NCI-H69 (cell line): ENCODE data around the gene SPOP.
A peak's percentile ranks its signal among the peaks of the same experiment; 100 is the strongest.
"Not testable (repeated sequence)": the region's sequence is repeated elsewhere in the genome, so short reads cannot be mapped to it uniquely, and the experiment has no call there.

Experiments used
- DNase-seq: peaks from one replicate; lab custom pipeline; 2025; lab: John Stamatoyannopoulos, UW

SPOP gene

GRCh38 chr17:49647256-49647585, 30.7 kb downstream of the SPOP start:
- no peak for DNase-seq

DNA sequence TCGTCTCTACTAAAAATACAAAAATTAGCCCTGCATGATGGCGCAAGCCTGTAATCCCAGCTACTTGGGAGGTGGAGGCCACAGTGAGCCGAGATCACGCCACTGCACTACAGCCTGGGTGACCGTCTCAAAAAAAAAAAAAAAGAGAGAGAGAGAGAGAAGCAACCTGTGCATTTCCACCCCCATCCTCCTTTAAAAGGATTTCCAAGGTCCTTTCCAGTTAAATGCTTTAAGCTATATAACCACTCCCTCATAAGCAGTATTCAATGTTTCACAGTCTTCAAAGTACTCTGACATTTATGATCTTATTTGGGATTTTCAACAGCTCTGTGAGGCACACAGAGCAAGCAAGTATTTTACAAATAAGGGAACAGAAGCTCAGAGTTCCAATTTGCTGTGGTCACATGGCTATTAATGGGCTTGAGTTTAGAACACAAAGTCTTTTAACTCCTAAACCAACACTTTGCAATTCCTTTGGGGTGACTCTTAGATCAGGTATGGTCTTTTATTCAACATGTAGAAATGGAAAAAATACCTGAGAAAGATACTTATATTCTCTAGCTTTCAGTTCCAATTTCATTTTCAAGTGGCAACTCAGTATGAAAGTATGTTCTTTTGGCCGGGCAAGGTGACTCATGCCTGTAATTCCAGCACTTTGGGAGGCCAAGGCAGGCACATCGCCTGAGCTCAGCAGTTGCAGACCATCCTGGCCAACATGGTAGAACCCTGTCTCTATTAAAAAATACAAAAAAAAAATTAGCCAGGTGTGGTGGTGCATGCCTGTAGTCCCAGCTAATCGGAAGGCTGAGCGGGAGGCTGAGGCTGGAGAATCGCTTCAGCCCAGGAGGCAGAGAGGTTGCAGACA, 31.3 kb downstream of the SPOP start:
- no peak for DNase-seq

- not testable (repeated sequence) for DNase-seq
These were observed 31.9 kb downstream of the SPOP start for GRCh38 chr17:49646056-49646390.

- DNase-seq = no peak
These were observed 32.2 kb downstream of the SPOP start for GRCh38 chr17:49645654-49646053.

- DNase-seq = no peak
These were observed 37.3 kb downstream of the SPOP start for GRCh38 chr17:49640556-49640955.

DNA sequence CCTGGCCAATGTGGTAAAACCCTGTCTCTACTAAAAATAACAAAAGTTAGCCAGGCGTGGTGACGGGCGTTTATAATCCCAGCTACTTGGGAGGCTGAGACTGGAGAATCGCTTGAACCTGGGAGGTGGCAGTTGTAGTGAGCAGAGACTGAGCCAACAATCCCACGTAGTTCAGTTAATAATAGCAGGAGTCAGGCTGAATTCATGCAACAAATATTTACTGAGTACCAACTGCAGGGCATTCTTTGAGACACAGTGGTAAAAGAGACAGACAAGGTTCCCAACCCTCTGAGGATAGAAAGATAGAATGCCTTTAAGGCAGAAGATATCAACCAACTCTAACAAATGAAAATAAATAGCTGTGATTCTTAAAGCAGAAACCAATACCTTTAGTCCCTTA, 39.1 kb downstream of the SPOP start:
- no peak for DNase-seq

DNA sequence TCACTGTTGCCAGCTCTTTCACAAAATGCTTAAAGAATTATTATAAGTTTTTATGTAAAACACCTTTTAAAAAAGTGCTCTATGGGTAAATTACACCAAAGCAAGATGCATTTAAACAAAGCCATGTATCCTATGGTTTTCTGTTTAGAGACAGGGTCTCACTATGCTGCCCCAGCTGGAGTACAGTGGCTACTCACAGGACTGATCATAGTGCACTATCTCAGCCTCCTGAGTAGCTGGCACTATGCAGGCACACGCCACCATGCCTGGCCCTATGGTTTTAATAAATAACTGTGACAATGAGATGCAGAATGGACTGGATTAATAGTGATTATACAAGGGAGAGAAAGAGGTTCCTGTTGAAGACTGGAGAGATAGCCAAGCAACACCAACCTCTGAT, 40.2 kb downstream of the SPOP start:
- DNase-seq = no peak

GRCh38 chr17:49637050-49637449, 40.8 kb downstream of the SPOP start:
- no peak for DNase-seq

GRCh38 chr17:49635121-49635520, 42.8 kb downstream of the SPOP start:
- no peak for DNase-seq

- no peak for DNase-seq
These were observed 43.4 kb downstream of the SPOP start for GRCh38 chr17:49634485-49634860.

GRCh38 chr17:49633762-49634484, 44.0 kb downstream of the SPOP start:
- DNase-seq = peak; percentile 36

- DNase-seq = no peak
These were observed 44.6 kb downstream of the SPOP start for GRCh38 chr17:49633250-49633649.

GRCh38 chr17:49632201-49632600, 45.7 kb downstream of the SPOP start:
- DNase-seq = no peak

DNA sequence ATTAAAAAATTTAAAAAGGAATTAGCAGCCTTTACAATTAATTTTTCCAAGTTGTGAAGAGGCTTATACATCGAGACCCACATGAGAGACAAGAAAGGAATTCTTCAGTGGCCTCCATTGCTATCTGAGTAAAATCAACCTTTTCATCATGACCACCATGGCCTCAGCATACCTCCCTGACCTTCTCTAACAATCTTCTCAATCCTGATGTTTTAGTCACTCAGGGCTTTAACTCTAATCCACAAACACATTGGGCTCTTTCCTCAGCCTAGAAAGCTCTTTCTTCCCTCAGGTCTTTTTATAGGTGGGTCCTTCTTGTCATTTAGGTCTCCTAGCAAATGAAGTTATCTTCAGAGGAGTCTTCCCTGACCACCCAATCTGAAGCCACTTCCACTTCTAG, 46.4 kb downstream of the SPOP start:
- no peak for DNase-seq

DNA sequence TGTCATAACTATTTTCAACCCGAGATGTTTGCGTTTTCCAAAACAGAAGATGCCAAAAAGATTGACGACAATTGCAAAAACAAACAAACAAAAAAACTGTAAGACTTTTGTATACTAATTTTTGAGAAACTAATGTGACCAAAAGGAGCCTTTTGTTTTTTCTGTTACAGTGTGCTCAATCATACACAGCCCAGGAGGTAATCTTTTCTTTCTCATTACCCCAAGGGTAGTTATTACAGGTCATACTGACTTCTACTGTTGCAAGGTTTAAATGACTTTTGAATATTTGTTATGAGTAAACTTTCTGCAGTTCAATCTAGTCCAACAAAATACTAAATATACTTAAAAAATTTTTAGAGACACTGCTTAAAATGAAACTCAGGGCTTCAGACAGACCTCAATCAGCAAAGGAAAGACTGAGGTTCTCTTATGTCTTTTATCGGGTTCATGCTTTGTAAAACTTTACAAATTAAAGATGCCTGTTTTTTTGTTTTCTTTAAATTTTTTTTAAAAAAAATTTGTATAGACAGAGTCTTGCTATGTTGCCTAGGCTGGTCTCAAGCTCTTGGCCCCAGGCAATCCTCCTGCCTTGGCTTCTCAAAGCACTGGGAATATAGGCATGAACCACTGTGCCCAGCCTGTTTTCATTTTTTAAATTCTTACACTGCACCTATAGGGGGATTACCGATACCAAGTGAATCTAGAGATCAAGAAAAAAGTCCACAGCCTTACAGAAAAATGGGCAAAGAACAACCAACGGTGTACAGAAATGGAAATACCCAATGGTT, 47.6 kb downstream of the SPOP start:
- no peak for DNase-seq

GRCh38 chr17:49629447-49629846, 48.5 kb downstream of the SPOP start:
- no peak for DNase-seq

DNA sequence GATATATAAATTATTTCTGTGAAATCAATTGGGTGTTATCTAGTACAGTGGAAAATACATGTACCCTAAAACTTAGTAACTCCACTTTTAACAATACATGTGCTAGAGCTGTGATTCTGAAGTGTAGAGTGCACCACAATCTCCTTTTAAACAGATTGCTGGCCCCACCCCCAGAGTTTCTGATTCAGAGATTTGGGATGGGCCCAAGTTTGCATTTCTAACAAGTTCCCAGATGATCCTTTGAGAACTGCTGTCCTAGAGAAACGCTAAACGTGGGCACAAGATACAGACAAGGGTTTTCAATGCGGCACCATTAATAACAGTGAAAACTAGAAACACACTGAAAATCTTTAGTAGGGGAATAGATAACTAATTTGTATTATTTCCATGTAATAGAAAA, 53.0 kb downstream of the SPOP start:
- no peak for DNase-seq

- DNase-seq = no peak
These were observed 55.9 kb downstream of the SPOP start for GRCh38 chr17:49621946-49622529.

GRCh38 chr17:49621420-49621819, 56.5 kb downstream of the SPOP start:
- no peak for DNase-seq

DNA sequence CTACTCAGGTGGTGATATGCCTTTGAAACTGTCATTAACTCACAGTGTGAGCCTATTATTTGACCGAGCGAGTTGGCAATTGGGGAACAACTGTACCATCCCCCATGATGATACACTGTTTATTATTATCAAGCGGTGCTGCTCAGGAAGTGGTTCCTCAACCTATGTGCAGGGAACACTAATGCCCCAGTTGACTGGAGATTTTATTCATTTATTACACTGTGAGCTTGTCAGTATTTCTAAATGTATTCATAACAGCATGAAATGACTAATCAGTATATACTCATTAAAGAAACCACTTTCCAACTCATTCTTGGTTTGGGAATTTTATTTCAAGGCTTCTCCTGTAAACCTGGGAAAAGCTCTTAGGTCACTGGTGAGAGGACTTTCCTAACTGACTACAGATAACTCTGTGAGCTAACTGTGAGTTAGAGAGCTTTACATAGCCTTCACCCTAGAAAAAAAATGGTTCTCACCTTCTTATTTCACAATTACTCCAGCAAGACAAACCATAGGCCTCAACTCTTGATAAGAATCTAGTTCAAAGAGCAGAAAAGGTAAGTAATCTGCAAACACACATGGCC, 59.8 kb downstream of the SPOP start:
- DNase-seq = peak; percentile 71

GRCh38 chr17:49616601-49617131, 61.2 kb downstream of the SPOP start:
- DNase-seq = no peak

- no peak for DNase-seq
These were observed 61.8 kb downstream of the SPOP start for GRCh38 chr17:49616086-49616485.
